HG02763 (cell line): ENCODE results near the gene C3orf18.

Source experiments
- ATAC-seq: cut with Tn5 transposase; IDR thresholded peaks from one replicate; pipeline ENCODE4 v1.9.1; 2021; ENCODE audit warnings: mild to moderate bottlenecking, moderate library complexity; ENCODE audit not compliant: unreplicated experiment

Gene C3orf18

DNA sequence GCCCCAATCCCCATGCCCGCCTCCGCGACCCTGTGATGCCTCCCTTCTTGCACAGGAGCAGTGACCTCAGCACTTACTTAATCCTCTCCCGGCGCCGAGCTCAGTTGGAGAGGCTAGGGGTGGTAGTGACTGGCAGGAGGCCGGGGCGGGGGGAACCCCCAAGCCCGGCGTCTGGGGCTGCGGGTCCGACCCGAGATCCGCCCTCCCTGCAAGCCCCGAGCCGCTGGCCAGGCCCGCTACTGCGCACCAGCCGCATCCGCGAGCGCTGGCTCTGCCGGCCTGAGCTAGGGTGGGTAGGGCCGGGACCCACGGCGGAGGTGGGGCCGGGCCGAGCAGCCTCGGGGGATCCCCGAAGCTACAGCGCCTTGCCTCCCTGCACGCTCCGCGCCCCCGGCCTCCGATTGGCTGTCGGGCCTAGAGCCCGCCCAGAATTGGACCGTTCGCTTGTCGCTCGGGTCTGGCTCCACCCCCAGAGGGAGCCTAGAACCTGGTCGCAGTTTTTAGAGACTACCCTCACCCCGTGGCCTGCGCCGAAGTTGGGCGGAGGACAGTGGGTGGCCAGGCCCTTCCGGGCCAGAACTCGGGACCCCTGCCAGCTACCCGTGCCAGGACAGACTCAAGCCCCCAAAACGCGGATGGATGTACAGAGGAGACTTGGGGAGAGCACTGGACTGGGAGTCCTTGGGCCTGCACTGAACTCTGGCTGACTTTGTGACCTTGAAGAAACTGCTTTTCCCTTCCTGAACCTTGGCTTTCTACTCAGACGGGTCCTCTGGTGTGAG, at the start of gene C3orf18:
Gene C3orf18 (minus strand): TSS at position 362 of the 782 bp plus-strand sequence. CDS start 2,048 bp downstream, outside the sequence.
- ATAC-seq, result peak; percentile 75

DNA sequence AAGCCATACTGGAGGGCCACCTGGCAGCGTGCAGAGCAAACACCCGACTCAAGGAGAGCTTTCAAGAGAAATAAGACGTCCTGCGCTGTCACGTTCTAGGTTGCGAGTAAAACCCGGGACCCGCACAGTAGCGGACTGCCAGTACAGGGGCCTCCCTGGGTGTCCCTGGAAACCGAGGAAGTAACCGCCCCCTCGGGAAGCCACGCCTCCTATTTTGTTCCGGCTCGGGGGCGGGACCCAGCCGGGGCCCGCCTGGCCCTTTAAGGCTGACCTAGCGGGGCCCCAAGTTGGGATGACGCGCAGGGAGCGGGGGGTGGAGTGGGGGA, 49.2 kb upstream of the C3orf18 start:
- peak; percentile 71 for ATAC-seq

DNA sequence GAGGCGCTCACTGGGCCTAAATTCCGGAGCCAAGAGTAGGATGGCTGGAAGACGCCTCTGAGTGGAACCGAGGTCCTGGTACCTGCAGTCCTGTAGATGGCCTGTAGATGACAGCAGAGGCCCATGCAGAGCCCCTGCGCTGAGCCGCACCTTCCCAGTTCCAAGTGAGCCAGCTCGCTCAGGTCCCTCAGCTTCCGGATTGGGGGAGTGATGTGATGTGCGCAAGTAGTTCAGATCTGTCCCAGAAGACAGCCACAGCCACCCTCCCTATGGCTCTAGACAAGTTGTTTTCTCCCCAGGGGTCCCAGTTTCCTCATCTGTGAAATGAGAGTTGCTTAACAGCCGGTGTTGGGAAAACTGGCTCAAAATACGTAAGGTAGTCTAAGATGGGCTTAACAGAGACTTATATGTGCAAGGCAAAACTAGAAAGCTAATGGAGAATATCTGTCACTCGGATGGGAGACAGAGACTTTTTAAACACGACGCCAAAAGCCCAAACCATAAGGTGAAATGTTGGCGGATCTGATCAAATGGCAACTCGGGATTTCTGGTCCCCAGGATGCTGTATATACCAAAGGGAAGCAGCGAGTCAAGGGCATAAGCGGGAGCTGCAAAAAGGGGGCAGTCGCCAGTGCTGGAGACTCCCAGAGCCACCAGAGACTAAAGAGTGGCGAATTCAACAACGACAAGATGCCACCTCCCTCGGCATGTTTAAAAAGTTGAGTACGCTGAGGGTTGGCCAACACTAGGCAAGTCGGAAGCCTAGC, 48.6 kb upstream of the C3orf18 start:
- ATAC-seq, result peak; percentile 30

GRCh38 chr3:50615190-50615589, 47.6 kb upstream of the C3orf18 start:
- ATAC-seq, result no peak

DNA sequence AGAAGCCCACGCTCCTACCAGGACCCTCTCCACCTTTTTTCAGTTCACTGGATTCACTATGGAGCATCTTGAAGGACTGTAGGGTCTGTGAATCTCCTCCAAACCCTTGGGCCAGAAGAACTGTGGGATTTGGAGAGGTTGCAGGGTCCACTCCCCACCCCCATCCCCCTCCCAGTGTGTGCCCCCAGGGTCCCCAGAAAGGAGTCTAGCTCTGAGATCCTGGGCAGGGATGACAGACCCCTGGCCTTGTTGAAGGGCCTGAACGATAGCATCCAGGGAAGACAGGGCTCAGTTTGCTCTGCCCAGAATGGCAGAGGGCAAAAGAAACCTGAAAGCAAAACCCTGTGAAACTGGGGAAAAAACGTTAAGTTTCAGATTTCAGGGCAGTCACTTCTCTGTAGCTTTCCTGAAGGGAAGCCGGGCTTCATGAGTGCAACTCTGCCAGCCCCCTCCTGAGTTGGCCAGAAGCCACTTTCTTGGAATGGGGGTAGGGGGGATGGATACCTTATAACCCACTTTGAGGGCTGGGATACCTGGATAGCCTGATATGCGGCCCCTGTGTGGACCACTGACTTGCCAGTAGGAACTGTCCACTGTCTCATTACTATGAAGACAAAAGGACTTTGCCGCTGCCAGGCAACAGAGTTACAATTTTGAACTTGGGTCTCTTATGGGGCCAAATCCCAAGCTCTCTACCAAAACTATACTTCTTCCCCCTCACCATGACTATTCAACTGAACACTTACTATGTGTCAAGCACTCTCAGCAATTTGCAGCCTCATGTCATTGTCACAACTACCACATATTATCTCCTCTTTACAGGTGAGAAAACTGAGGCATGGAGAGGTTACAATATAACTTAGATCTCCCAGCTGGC, 45.7 kb upstream of the C3orf18 start:
- ATAC-seq, result no peak

GRCh38 chr3:50612234-50612882, 44.8 kb upstream of the C3orf18 start:
- no peak for ATAC-seq

DNA sequence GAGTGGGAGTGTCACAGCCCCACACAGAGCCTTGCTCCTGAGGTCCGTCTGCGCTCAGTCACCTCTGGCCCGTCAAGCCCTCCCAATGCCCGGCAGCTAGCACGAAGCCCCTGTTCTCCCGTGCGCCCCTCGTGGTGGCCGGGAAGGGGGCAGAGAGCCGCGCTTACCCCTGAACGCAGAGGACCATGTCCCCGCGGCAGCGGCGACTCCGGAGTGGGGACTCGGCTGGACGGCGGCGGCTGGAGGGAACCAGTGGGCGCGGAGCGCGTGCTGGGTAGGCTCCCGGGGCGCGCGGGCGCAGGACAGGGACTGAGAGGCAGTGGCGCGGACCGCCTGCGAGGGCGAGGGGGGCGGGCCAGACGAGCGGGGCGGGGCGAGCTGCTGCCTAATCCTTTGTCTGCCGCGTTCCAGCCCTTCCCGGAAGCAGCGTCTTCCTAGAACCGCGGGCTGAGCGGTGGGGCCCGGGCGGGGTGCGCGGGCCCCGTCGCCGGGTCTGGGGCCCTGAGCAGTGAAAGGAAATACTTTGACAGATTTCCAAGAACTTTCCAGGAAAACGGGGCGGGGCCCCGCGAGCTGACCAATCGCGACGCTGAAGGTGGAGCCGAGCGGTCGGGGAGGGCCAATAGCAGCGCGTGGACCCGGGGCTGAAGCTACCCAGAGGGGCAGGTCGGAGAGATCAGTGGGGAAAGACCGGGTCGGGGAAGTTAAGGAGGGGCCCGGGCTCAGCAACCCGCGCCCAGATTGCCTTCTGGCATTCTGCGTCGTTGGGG, 44.1 kb upstream of the C3orf18 start, which contains the start of gene CISH:
Gene CISH (minus strand): TSS at position 311 of the 770 bp plus-strand sequence. CDS start 124 bp downstream, at position 187.
- peak; percentile 71 for ATAC-seq

GRCh38 chr3:50610992-50611463, 43.5 kb upstream of the C3orf18 start:
- no peak for ATAC-seq

GRCh38 chr3:50610181-50610971, 42.8 kb upstream of the C3orf18 start:
- no peak for ATAC-seq

DNA sequence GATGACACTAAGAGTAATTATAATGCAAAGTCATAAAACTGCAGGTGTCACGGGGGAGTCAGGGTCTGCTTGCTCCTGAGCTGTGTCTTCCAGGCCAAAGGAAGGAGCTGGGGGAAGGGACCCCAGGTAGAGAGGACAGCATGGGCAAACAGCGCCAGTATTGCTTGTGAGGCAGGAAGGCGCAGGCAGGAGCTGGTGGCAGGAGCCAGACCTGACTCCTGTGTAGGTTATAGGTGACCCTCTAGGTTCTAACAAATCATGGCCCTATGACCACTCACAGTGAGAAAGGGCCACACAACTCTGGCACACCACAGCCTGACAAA, 42.2 kb upstream of the C3orf18 start:
- no peak for ATAC-seq

DNA sequence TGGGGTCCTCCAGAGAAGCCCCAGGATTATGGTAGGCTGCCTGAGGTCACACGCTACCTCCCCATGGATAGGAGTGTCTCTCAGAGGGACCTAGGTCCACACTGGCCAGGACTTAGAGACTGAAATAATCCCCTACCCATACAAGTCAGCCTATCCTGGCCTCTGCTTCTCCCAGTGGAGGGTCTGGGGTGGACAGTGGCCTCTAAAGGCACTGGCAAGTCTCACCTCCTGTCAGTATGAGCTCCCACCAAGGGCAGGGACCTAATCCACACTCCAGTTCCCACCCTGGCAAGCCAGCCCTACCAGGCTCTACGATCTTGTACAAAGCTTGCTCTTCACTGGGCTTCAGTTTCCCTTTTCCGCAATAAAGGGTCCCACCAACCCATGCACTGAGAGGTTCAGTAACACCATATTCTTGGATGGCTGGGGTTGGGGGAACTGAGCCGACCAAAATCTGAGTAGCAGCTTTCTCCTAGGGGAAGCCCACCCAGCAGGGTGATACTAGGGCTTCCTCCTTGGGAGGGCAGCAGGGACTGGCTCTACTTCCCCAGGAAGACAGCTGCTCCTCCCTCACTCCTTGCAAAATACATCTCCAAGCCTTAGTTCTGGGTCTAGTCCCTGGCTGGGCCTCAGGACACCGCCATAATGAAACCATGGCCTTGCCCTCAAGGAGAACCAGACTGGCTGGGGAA, 41.7 kb upstream of the C3orf18 start:
- no peak for ATAC-seq

DNA sequence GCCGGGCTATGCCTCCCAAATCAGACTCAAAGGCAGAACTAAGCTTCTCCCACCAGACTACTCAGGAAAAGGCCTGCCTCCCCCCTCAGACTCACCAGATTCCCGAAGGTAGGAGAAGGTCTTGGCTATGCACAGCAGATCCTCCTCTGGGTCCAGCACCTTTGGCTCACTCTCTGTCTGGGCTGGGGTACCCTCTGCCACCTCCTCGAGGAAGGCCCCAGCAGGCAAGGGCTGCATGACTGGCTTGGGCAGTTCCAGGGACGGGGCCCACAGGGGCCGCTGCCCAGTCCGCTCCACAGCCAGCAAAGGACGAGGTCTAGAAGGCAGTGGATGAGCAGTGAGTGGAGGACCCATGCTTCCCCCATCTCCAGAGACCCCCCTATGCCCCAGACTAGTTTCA, 40.7 kb upstream of the C3orf18 start:
- ATAC-seq, result no peak

DNA sequence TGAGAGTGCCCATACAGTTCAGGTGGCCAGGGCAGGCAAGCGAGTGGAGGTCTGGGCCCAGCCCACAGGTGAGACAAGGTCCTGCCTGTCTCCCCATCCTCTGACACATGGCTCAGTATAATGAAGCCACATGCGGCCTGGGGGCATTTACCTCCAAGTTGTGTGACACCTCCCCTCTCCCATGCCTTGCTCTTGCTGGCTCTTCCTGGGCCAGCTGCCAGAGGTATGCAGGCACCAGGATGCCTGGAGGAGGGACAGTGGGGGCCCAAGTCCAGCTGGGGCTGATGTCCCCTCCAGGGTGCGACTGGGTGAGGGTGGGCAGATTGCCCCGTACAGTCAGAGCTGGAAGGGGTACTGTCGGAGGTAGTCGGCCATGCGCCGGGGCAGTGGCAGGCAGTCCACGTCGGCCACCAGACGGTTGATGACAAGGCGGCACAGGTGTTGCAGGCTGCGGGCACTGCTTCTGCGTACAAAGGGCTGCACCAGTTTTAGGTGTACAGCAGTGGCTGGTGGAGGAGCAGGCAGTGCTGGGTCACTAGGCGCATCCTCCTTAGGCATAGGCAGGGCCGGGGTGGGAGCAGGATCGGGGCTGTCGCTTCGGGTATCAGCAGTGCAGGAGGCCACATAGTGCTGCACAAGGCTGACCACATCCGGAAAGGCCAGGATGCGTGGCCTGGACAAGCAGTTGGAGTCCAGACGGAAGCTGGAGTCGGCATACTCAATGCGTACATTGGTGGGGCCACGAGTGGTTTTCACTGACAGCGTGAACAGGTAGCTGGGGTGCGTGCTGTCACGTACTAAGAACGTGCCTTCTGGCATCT, 39.9 kb upstream of the C3orf18 start:
- ATAC-seq, result no peak

DNA sequence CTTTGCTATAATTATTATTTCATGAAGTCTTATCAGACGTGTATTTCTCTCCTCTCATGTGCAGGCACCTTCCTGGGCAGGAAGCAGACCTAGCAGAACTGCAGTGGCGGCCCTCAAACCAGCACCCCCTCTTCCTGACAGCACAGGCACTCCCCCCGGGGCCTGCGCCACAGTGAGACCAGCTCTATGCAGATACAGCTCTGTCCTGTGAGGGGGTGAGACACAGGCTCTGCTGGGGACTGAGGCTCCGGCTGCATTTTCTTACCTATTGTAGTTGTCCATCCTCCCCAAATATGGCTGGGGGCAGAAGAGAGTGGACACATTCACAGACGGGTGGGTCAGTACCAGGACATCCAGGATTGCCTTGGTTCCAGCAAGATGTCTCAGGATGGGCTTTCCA, 39.0 kb upstream of the C3orf18 start:
- ATAC-seq, result no peak

DNA sequence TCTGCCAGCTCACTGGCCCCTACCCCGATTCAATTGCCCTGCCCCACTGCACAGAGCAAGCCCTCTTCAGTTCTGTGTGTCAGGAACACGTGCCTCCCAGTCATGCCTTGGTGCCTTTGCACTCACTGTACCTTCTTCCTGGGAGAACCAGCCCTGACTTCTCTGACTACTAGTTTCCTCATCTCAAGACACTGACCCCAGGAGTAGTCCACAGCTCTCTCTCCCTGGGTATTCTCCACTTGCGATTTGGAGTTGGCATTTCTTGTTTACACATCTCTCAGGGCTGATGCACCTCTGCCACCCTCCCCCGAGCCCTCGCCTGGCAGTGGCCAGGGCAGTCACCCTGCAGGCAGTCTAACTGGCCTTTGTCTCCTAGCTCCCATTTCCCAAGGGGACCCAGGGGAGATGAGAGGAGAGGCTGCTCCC, 38.4 kb upstream of the C3orf18 start:
- ATAC-seq, result no peak

DNA sequence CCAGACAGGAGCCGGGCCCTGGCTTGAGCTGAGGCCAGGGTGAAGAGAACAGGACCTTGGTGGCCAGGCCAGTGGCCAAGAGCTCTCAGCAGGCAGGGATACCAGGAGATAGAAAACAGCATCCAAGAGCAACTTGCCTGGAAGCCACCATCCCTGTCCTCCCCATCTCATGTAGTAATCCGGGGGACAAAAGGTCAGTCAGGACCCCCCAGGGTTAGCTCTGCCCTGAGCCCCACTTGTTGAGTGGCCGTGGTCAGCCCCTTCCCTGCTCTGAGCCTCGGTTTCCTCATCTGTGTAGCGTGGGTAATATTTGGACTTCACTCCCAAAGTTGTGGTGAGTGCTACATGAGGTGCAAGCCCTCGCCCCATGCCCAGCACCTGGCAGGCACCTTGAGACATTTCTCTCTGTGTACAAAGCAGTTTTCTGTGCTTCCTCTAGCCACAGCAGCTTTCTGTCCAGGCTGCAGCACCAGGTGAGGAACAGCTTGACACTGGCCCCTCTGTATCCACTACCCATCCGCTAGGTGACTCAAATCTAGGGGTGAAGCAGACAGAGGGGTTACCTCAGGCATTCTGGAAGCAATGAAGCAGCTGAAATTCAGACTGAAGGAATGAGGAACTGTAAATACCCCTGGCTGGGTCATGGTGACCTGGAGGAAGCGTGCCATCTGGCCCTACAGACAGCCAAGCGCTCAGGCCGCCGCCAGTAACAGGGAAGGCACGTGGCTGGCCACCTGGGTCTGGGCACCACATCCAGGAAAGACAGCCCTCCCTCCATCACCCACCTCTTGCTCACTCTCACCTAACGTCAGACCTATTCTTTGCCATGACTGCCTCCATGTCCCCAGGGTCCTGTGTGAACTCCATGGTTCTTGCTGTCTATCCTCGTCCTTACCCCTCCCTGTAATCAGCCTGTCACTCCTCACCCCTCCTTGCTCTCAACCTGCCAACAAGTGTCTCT, 37.4 kb upstream of the C3orf18 start:
- ATAC-seq, result no peak
